Small intestine (tissue), 16 donors: ENCODE data around the gene SNRPB2. TPM values are rescaled to one million over a fixed set of nuclear protein-coding genes. Genes with fewer than 3 reads are reported as not detected.

Experiments used
- DNase-seq, 2 donors: peaks; one replicate each; pipeline versions ENCODE4 v3.0.0 to v3.0.0-alpha.2; 2013
- FAIRE-seq: peaks from 2 replicates; lab custom pipeline; 2012; peaks lifted over from hg19 to GRCh38; lab: Jason Lieb, UNC
- H3K27ac ChIP-seq, 3 donors: one replicate each; pipeline ENCODE4 v1.5.1; 2013; ENCODE audit warnings: low read length in 2 of 3, mild to moderate bottlenecking in 2 of 3, control low read depth in 1 of 3, inconsistent platforms in 1 of 3, low read depth in 1 of 3, moderate library complexity in 1 of 3
- H3K27me3 ChIP-seq, 3 donors: one replicate each; pipeline ENCODE4 v1.6.1; 2013; ENCODE audit warnings: low read length in 3 of 3, inconsistent platforms in 1 of 3; ENCODE audit not compliant: control insufficient read depth in 3 of 3, insufficient read depth in 3 of 3
- H3K36me3 ChIP-seq, 3 donors: one replicate each; pipeline ENCODE4 v1.6.1; 2013; ENCODE audit warnings: low read length in 3 of 3, inconsistent platforms in 1 of 3, low read depth in 1 of 3, mild to moderate bottlenecking in 1 of 3, moderate library complexity in 1 of 3; ENCODE audit not compliant: control insufficient read depth in 3 of 3, insufficient read depth in 2 of 3
- H3K4me1 ChIP-seq, 3 donors: one replicate each; pipeline ENCODE4 v1.6.1; 2013; ENCODE audit warnings: low read length in 2 of 3, inconsistent platforms in 1 of 3, low read depth in 1 of 3, mild to moderate bottlenecking in 1 of 3, moderate library complexity in 1 of 3; ENCODE audit not compliant: control insufficient read depth in 3 of 3, insufficient read depth in 2 of 3
- H3K4me3 ChIP-seq, 3 donors: one replicate each; pipeline ENCODE4 v1.5.1; 2013; ENCODE audit warnings: low read length in 3 of 3, control low read depth in 1 of 3, inconsistent platforms in 1 of 3, low read depth in 1 of 3, mild to moderate bottlenecking in 1 of 3, moderate library complexity in 1 of 3
- H3K9me3 ChIP-seq, 2 donors: one replicate each; pipeline ENCODE4 v1.6.1; 2013; ENCODE audit warnings: low read depth in 1 of 2, low read length in 1 of 2; ENCODE audit not compliant: control insufficient read depth in 2 of 2, insufficient read depth in 1 of 2
- WGBS, 3 donors: extraction: QIAGEN DNeasy Blood & Tissue Kit; methylation state at CpG; one replicate each; pipeline ENCODE4 v1.1.7; 2013; 5-methylcytosine and 5-hydroxymethylcytosine counted together
- long read RNA-seq, 10 donors: transcript quantifications; one replicate each; lab custom pipeline, GENCODE V29; 2026
- polyA plus RNA-seq, 4 donors: library from polyadenylated mRNA; stranded (reverse) in 3 of 4; unstranded in 1 of 4; fragments of 200-250 nt in 3 of 4; fragments of 120-200 nt in 1 of 4; gene quantifications; one replicate each; pipeline versions ENCODE4 v1.2.1 to v1.2.3, GENCODE V29; 2013
- donor health status: healthy with polysubstance abuse.
- donor health status: control.
- donor health status: control.
- donor health status: Bipolar disorder and iron deficiency.
- donor health status: healthy.

Gene SNRPB2
- polyA plus RNA-seq = 10 to 100 TPM; 48.9 to 73.6 (median 66.3) TPM
- long read RNA-seq, donor 1, transcript SNRPB2-203 (3 exons, 540 nt) = minor isoform, 6 of 154 reads
- long read RNA-seq, donor 1, transcript SNRPB2-202 (7 exons, 1,588 nt) = major isoform, 21 of 154 reads
- long read RNA-seq, donor 1, transcript SNRPB2-201 (7 exons, 2,452 nt) = minor isoform, 17 of 154 reads
- long read RNA-seq, donor 1, partial matches to known transcripts = 110 of 154 reads
- long read RNA-seq, donor 1, other reads (novel, unspliced or antisense) = 0 of 154 reads
- long read RNA-seq, donor 2, partial matches to known transcripts = 18 of 26 reads
- long read RNA-seq, donor 2, other reads (novel, unspliced or antisense) = 0 of 26 reads
- long read RNA-seq, donor 3, transcript SNRPB2-202 (7 exons, 1,588 nt) = major isoform, 13 of 54 reads
- long read RNA-seq, donor 3, transcript SNRPB2-201 (7 exons, 2,452 nt) = minor isoform, 9 of 54 reads
- long read RNA-seq, donor 3, partial matches to known transcripts = 30 of 54 reads
- long read RNA-seq, donor 3, other reads (novel, unspliced or antisense) = 0 of 54 reads
- long read RNA-seq, donor 4, partial matches to known transcripts = 0 of 1 reads
- long read RNA-seq, donor 4, other reads (novel, unspliced or antisense) = 0 of 1 reads
- long read RNA-seq, donor 5, partial matches to known transcripts = 0 of 2 reads
- long read RNA-seq, donor 5, other reads (novel, unspliced or antisense) = 0 of 2 reads
- long read RNA-seq, donor 6, transcript SNRPB2-202 (7 exons, 1,588 nt) = minor isoform, 10 of 54 reads
- long read RNA-seq, donor 6, transcript SNRPB2-201 (7 exons, 2,452 nt) = major isoform, 13 of 54 reads
- long read RNA-seq, donor 6, partial matches to known transcripts = 29 of 54 reads
- long read RNA-seq, donor 6, other reads (novel, unspliced or antisense) = 0 of 54 reads
- long read RNA-seq, donor 7, transcript SNRPB2-202 (7 exons, 1,588 nt) = minor isoform, 14 of 128 reads
- long read RNA-seq, donor 7, transcript SNRPB2-201 (7 exons, 2,452 nt) = major isoform, 33 of 128 reads
- long read RNA-seq, donor 7, transcript SNRPB2-203 (3 exons, 540 nt) = minor isoform, 5 of 128 reads
- long read RNA-seq, donor 7, partial matches to known transcripts = 76 of 128 reads
- long read RNA-seq, donor 7, other reads (novel, unspliced or antisense) = 0 of 128 reads
- long read RNA-seq, donor 8, transcript SNRPB2-201 (7 exons, 2,452 nt) = major isoform, 5 of 6 reads
- long read RNA-seq, donor 8, partial matches to known transcripts = 0 of 6 reads
- long read RNA-seq, donor 8, other reads (novel, unspliced or antisense) = 0 of 6 reads
- long read RNA-seq, donor 9, partial matches to known transcripts = 5 of 10 reads
- long read RNA-seq, donor 9, other reads (novel, unspliced or antisense) = 0 of 10 reads
- long read RNA-seq, donor 10, transcript SNRPB2-201 (7 exons, 2,452 nt) = major isoform, 14 of 89 reads
- long read RNA-seq, donor 10, transcript SNRPB2-202 (7 exons, 1,588 nt) = minor isoform, 10 of 89 reads
- long read RNA-seq, donor 10, partial matches to known transcripts = 63 of 89 reads
- long read RNA-seq, donor 10, other reads (novel, unspliced or antisense) = 0 of 89 reads

- DNase-seq (peak; percentile 96 to 97), FAIRE-seq (no peak)
- 5% methylated on average over 55 to 57 of the region's 57 CpGs for WGBS, 3 donors
Measured at GRCh38 chr20:16729565-16730460, at the start of gene SNRPB2. Gene SNRPB2 (plus strand): TSS chr20:16730026. CDS start chr20:16731703, 1,677 bp downstream.

GRCh38 chr20:16684416-16684815 lies 45.4 kb upstream of the SNRPB2 start:
- H3K9me3 ChIP-seq = no peaks in the 10 kb centered on the region
- no peaks in the 10 kb centered on the region for H3K4me1 ChIP-seq
- no peaks in the 10 kb centered on the region for H3K36me3 ChIP-seq
- H3K27me3 ChIP-seq = peaks cover 0 to 3% (median 0%) of the 10 kb centered on the region in 3 donors
- H3K4me3 ChIP-seq = no peak overlapping the region
- FAIRE-seq = no peak
- 86 to 100% (median 94%) methylated on average over 2 of the region's 2 CpGs for whole genome bisulfite sequencing, 3 donors
- H3K27ac ChIP-seq = no peak overlapping the region
- DNase-seq = no peak

More at GRCh38 chr20:16729565-16730460, at the start of gene SNRPB2:
- Histone ChIP-seq H3K4me1 (peaks cover 2 to 4% (median 4%) of the 10 kb centered on the region in 3 donors), H3K9me3 (peaks cover 0 to 7% of the 10 kb centered on the region in 2 donors), H3K4me3 (peak within 1 kb of the TSS; percentile 68 to 90 (median 87)), H3K27ac (peak within 1 kb of the TSS; percentile 69 to 92 (median 72)), H3K27me3 (peaks cover 2 to 6% (median 4%) of the 10 kb centered on the region in 3 donors), H3K36me3 (peaks cover 0 to 13% (median 6%) of the 10 kb centered on the region in 3 donors)

- no peak for FAIRE-seq
- H3K36me3 ChIP-seq = no peaks in the 10 kb centered on the region
- DNase-seq = no peak
- H3K4me3 ChIP-seq = no peak overlapping the region
- WGBS, 3 donors = 45 to 54% (median 45%) methylated on average over 3 of the region's 3 CpGs
- H3K27ac ChIP-seq = no peak overlapping the region
- H3K27me3 ChIP-seq = peaks cover 0 to 3% (median 0%) of the 10 kb centered on the region in 3 donors
- no peaks in the 10 kb centered on the region for H3K9me3 ChIP-seq
- no peaks in the 10 kb centered on the region for H3K4me1 ChIP-seq
Measured at GRCh38 chr20:16689906-16690305, 39.9 kb upstream of the SNRPB2 start.

GRCh38 chr20:16691381-16691780 lies 38.4 kb upstream of the SNRPB2 start:
- DNase-seq (no peak), FAIRE-seq (no peak)
- no peak overlapping the region for H3K27ac ChIP-seq
- H3K4me1 ChIP-seq = no peaks in the 10 kb centered on the region
- no peaks in the 10 kb centered on the region for H3K9me3 ChIP-seq
- H3K36me3 ChIP-seq = no peaks in the 10 kb centered on the region
- H3K4me3 ChIP-seq = no peak overlapping the region
- WGBS, 3 donors = 70 to 83% (median 73%) methylated on average over 2 of the region's 2 CpGs
- H3K27me3 ChIP-seq = no peaks in the 10 kb centered on the region

GRCh38 chr20:16692009-16692408 lies 37.8 kb upstream of the SNRPB2 start:
- Histone ChIP-seq H3K4me1 (no peaks in the 10 kb centered on the region), H3K27me3 (no peaks in the 10 kb centered on the region), H3K27ac (no peak overlapping the region), H3K4me3 (no peak overlapping the region), H3K36me3 (no peaks in the 10 kb centered on the region), H3K9me3 (no peaks in the 10 kb centered on the region)
- no peak for FAIRE-seq
- WGBS, 3 donors = 50 to 60% (median 53%) methylated on average over 2 of the region's 2 CpGs
- DNase-seq = no peak

- DNase-seq (no peak), FAIRE-seq (no peak)
- Histone ChIP-seq H3K9me3 (no peaks in the 10 kb centered on the region), H3K27me3 (no peaks in the 10 kb centered on the region), H3K36me3 (no peaks in the 10 kb centered on the region), H3K4me3 (no peak overlapping the region), H3K4me1 (no peaks in the 10 kb centered on the region), H3K27ac (no peak overlapping the region)
Measured at GRCh38 chr20:16692442-16692841, 37.4 kb upstream of the SNRPB2 start.

GRCh38 chr20:16693278-16693677 lies 36.5 kb upstream of the SNRPB2 start:
- Histone ChIP-seq H3K9me3 (no peaks in the 10 kb centered on the region), H3K4me1 (no peaks in the 10 kb centered on the region), H3K27me3 (no peaks in the 10 kb centered on the region), H3K27ac (no peak overlapping the region), H3K36me3 (no peaks in the 10 kb centered on the region), H3K4me3 (no peak overlapping the region)
- no peak for DNase-seq
- 79 to 93% (median 90%) methylated on average over 1 of the region's 1 CpG for WGBS, 3 donors
- FAIRE-seq = no peak
